Fibroblast of skin of left biceps (primary cell): ENCODE data around the gene MOB3B.

Experiments
- DNase-seq, 2 experiments: peaks; one replicate each; pipeline ENCODE4 v3.0.0-alpha.2; 2013; ENCODE audit warnings: low read depth in 2 of 2

Gene MOB3B

GRCh38 chr9:27529316-27530278, at the start of gene MOB3B:
Gene MOB3B, minus strand, starts transcription at chr9:27529814. Its CDS starts 74,264 bp downstream, at chr9:27455550.
- no peak for DNase-seq

GRCh38 chr9:27573634-27574590, 44.3 kb upstream of the MOB3B start:
- peak; percentile 93 to 94 for DNase-seq

GRCh38 chr9:27572918-27573633, 43.5 kb upstream of the MOB3B start, which contains the start of gene C9orf72:
Gene C9orf72, minus strand, starts transcription at chr9:27573481. Its CDS starts 6,361 bp downstream, at chr9:27567120.
- no peak for DNase-seq

GRCh38 chr9:27572566-27572917, 42.9 kb upstream of the MOB3B start:
- DNase-seq: no peak

GRCh38 chr9:27572061-27572460, 42.4 kb upstream of the MOB3B start:
- DNase-seq: no peak

- DNase-seq: no peak
These were observed 41.4 kb upstream of the MOB3B start for GRCh38 chr9:27571011-27571410.

- no peak for DNase-seq
These were observed 39.8 kb upstream of the MOB3B start for GRCh38 chr9:27569406-27569805.

GRCh38 chr9:27566118-27566517, 36.5 kb upstream of the MOB3B start:
- no peak for DNase-seq

- DNase-seq: no peak
These were observed 36.1 kb upstream of the MOB3B start for GRCh38 chr9:27565696-27566095.

GRCh38 chr9:27564670-27565069, 35.1 kb upstream of the MOB3B start:
- no peak for DNase-seq

- no peak for DNase-seq
These were observed 34.3 kb upstream of the MOB3B start for GRCh38 chr9:27563738-27564430.

GRCh38 chr9:27561685-27562084, 32.1 kb upstream of the MOB3B start:
- no peak for DNase-seq

GRCh38 chr9:27560457-27560856, 30.8 kb upstream of the MOB3B start:
- no peak for DNase-seq

GRCh38 chr9:27558307-27558706, 28.7 kb upstream of the MOB3B start:
- no peak for DNase-seq

GRCh38 chr9:27556470-27556869, 26.9 kb upstream of the MOB3B start:
- no peak for DNase-seq

- DNase-seq: no peak
These were observed 25.1 kb upstream of the MOB3B start for GRCh38 chr9:27554712-27555111.

- DNase-seq: peak; percentile 47 to 53
These were observed 19.7 kb upstream of the MOB3B start for GRCh38 chr9:27549196-27549755.

GRCh38 chr9:27548055-27548741, 18.6 kb upstream of the MOB3B start:
- DNase-seq: no peak

GRCh38 chr9:27545471-27545870, 15.9 kb upstream of the MOB3B start:
- DNase-seq: no peak

GRCh38 chr9:27542508-27542907, 12.9 kb upstream of the MOB3B start:
- no peak for DNase-seq
